ENCODE results near the gene IP6K3. TPM values are rescaled to one million over a fixed set of nuclear protein-coding genes. Genes with fewer than 3 reads are reported as not detected.

IP6K3 gene
- polyA plus RNA-seq, 1 donor (not counting 4 experiments of a cell fraction or from before 2014, with no cell fraction given) = not detected

GRCh38 chr6:33733709-33734007 is 13.0 kb downstream of the IP6K3 start:
- Histone ChIP-seq H4K20me1 (ENCODE audit: control insufficient read depth, extremely low read depth, insufficient read depth, low read length) (no peaks in the 10 kb centered on the region), H3K27ac (ENCODE audit: control insufficient read depth, insufficient read depth, low read length) (no peak overlapping the region), H3K4me3 (ENCODE audit: control insufficient read depth in 2 of 3, extremely low read depth in 1 of 3, insufficient read depth in 2 of 3, low read depth in 1 of 3, low read length in 3 of 3) (no peak overlapping the region), H3K36me3 (ENCODE audit: control insufficient read depth in 2 of 2, extremely low read depth in 1 of 2, insufficient read depth in 2 of 2, low read length in 2 of 2) (no peaks in the 10 kb centered on the region), H3K9me3 (ENCODE audit: control insufficient read depth, low read depth, low read length) (no peaks in the 10 kb centered on the region), H3K4me2 (ENCODE audit: control insufficient read depth, extremely low read depth, insufficient read depth, low read depth, low read length) (no peak overlapping the region), H3K4me1 (ENCODE audit: control insufficient read depth, extremely low read depth, insufficient read depth, low read length) (peaks cover 5% of the 10 kb centered on the region), H3K9me1 (ENCODE audit: control insufficient read depth, extremely low read depth, insufficient read depth, low read length) (no peaks in the 10 kb centered on the region), H3K27me3 (ENCODE audit: control insufficient read depth, extremely low read depth, insufficient read depth, low read length) (peaks cover under 1% of the 10 kb centered on the region), H3K9ac (ENCODE audit: control insufficient read depth, extremely low read depth, insufficient read depth, low read length) (no peak overlapping the region), H2AFZ (ENCODE audit: control insufficient read depth, low read length) (no peak overlapping the region), H3K79me2 (ENCODE audit: control insufficient read depth, insufficient read depth, low read length) (no peaks in the 10 kb centered on the region)
- no peak for DNase-seq (ENCODE audit: low read depth, low spot score)
- dilution Hi-C loops (cut with MboI; ENCODE audit: extremely low pct_ligation_motif_present, low sequenced_read_pairs) = no loop called here
- no peak for FAIRE-seq
- TF ChIP-seq CTCF (optimal IDR thresholded peaks at IDR 0.05 in 1 of 3, IDR thresholded peaks at IDR 0.05 in 1 of 3, conservative IDR thresholded peaks at IDR 0.05 in 1 of 3; ENCODE audit: extremely low read depth in 1 of 3, insufficient read depth in 2 of 3, low read length in 3 of 3) (no peak), EZH2 (IDR thresholded peaks at IDR 0.05; ENCODE audit: low read length) (no peak)

GRCh38 chr6:33732817-33733708 is 13.6 kb downstream of the IP6K3 start:
- no peak for TF ChIP-seq CTCF (optimal IDR thresholded peaks at IDR 0.05 in 1 of 3, IDR thresholded peaks at IDR 0.05 in 1 of 3, conservative IDR thresholded peaks at IDR 0.05 in 1 of 3; ENCODE audit: extremely low read depth in 1 of 3, insufficient read depth in 2 of 3, low read length in 3 of 3)
- TF ChIP-seq EZH2 (IDR thresholded peaks at IDR 0.05; ENCODE audit: low read length) = no peak
- DNase-seq (ENCODE audit: low read depth, low spot score) (no peak), FAIRE-seq (peak; percentile 26)
- Histone ChIP-seq H3K27me3 (ENCODE audit: control insufficient read depth, extremely low read depth, insufficient read depth, low read length) (peaks cover 6% of the 10 kb centered on the region), H3K79me2 (ENCODE audit: control insufficient read depth, insufficient read depth, low read length) (no peaks in the 10 kb centered on the region), H3K4me2 (ENCODE audit: control insufficient read depth, extremely low read depth, insufficient read depth, low read depth, low read length) (no peak overlapping the region), H3K27ac (ENCODE audit: control insufficient read depth, insufficient read depth, low read length) (no peak overlapping the region), H3K4me3 (ENCODE audit: control insufficient read depth in 2 of 3, extremely low read depth in 1 of 3, insufficient read depth in 2 of 3, low read depth in 1 of 3, low read length in 3 of 3) (no peak overlapping the region), H3K9me1 (ENCODE audit: control insufficient read depth, extremely low read depth, insufficient read depth, low read length) (no peaks in the 10 kb centered on the region), H3K36me3 (ENCODE audit: control insufficient read depth in 2 of 2, extremely low read depth in 1 of 2, insufficient read depth in 2 of 2, low read length in 2 of 2) (no peaks in the 10 kb centered on the region), H3K9ac (ENCODE audit: control insufficient read depth, extremely low read depth, insufficient read depth, low read length) (no peak overlapping the region), H2AFZ (ENCODE audit: control insufficient read depth, low read length) (no peak overlapping the region), H3K4me1 (ENCODE audit: control insufficient read depth, extremely low read depth, insufficient read depth, low read length) (peaks cover 5% of the 10 kb centered on the region), H3K9me3 (ENCODE audit: control insufficient read depth, low read depth, low read length) (no peaks in the 10 kb centered on the region), H4K20me1 (ENCODE audit: control insufficient read depth, extremely low read depth, insufficient read depth, low read length) (no peaks in the 10 kb centered on the region)
- dilution Hi-C loops (cut with MboI; ENCODE audit: extremely low pct_ligation_motif_present, low sequenced_read_pairs) = no loop called here

Data from keratinocyte (primary cell).